ENCODE results near the gene ADGRL3. TPM values are rescaled to one million over a fixed set of nuclear protein-coding genes. Genes with fewer than 3 reads are reported as not detected.
A peak's percentile ranks its signal among the peaks of the same experiment; 100 is the strongest.

Gene ADGRL3
- total and polyA plus RNA-seq, 2 donors (not counting 1 experiment from before 2014, with no cell fraction given): under 0.01 to 0.05 TPM

- no peak for DNase-seq (ENCODE audit: low read depth in 2 of 2)
- no peak overlapping the region for H3K27ac ChIP-seq (ENCODE audit: insufficient read depth, low read length)
Measured at GRCh38 chr4:61605984-61606383, 405.9 kb downstream of the ADGRL3 start.

GRCh38 chr4:61614231-61614630 lies 414.1 kb downstream of the ADGRL3 start:
- H3K79me2 ChIP-seq (ENCODE audit: control insufficient read depth, insufficient read depth, low read length): no peaks in the 10 kb centered on the region
- peak in 1 of 2 donors; percentile 46 for DNase-seq (ENCODE audit: low read depth in 2 of 2)

More at GRCh38 chr4:61605984-61606383, 405.9 kb downstream of the ADGRL3 start:
- H3K27me3 ChIP-seq (ENCODE audit: control insufficient read depth, insufficient read depth, low read length): no peaks in the 10 kb centered on the region
- H3K9me3 ChIP-seq (ENCODE audit: control insufficient read depth, insufficient read depth, low read depth, low read length): no peaks in the 10 kb centered on the region
- H3K4me1 ChIP-seq (ENCODE audit: control insufficient read depth, extremely low read depth, insufficient read depth, low read length): no peaks in the 10 kb centered on the region
- no peak overlapping the region for H3K9ac ChIP-seq (ENCODE audit: insufficient read depth, low read length)
- H4K20me1 ChIP-seq (ENCODE audit: control insufficient read depth, extremely low read depth, insufficient read depth, low read length): no peaks in the 10 kb centered on the region
- H3K36me3 ChIP-seq (ENCODE audit: control insufficient read depth, insufficient read depth, low read length): no peaks in the 10 kb centered on the region
- H3K4me3 ChIP-seq (replicated peaks in 1 of 4; ENCODE audit: control extremely low read depth in 1 of 4, insufficient read depth in 1 of 4, low read depth in 3 of 4, low read length in 4 of 4): no peak overlapping the region
- no peak overlapping the region for H3K4me2 ChIP-seq (ENCODE audit: extremely low read depth, insufficient read depth, low read length)
- H2AFZ ChIP-seq (ENCODE audit: low read length): no peak overlapping the region
- TF ChIP-seq CTCF (conservative IDR thresholded peaks at IDR 0.05 in 1 of 2, IDR thresholded peaks at IDR 0.05 in 1 of 2; ENCODE audit: low read depth in 1 of 2, low read length in 2 of 2) (no peak), EZH2 (IDR thresholded peaks at IDR 0.05; ENCODE audit: low read length, missing control alignments) (no peak)
- no peaks in the 10 kb centered on the region for H3K79me2 ChIP-seq (ENCODE audit: control insufficient read depth, insufficient read depth, low read length)

GRCh38 chr4:61619528-61619927 lies 419.4 kb downstream of the ADGRL3 start:
- Histone ChIP-seq H3K27ac (ENCODE audit: insufficient read depth, low read length) (no peak overlapping the region), H2AFZ (ENCODE audit: low read length) (no peak overlapping the region), H3K4me3 (replicated peaks in 1 of 4; ENCODE audit: control extremely low read depth in 1 of 4, insufficient read depth in 1 of 4, low read depth in 3 of 4, low read length in 4 of 4) (no peak overlapping the region), H3K27me3 (ENCODE audit: control insufficient read depth, insufficient read depth, low read length) (no peaks in the 10 kb centered on the region), H3K79me2 (ENCODE audit: control insufficient read depth, insufficient read depth, low read length) (no peaks in the 10 kb centered on the region), H3K36me3 (ENCODE audit: control insufficient read depth, insufficient read depth, low read length) (no peaks in the 10 kb centered on the region), H4K20me1 (ENCODE audit: control insufficient read depth, extremely low read depth, insufficient read depth, low read length) (no peaks in the 10 kb centered on the region), H3K4me1 (ENCODE audit: control insufficient read depth, extremely low read depth, insufficient read depth, low read length) (no peaks in the 10 kb centered on the region), H3K9ac (ENCODE audit: insufficient read depth, low read length) (no peak overlapping the region), H3K9me3 (ENCODE audit: control insufficient read depth, insufficient read depth, low read depth, low read length) (no peaks in the 10 kb centered on the region), H3K4me2 (ENCODE audit: extremely low read depth, insufficient read depth, low read length) (no peak overlapping the region)
- TF ChIP-seq EZH2 (IDR thresholded peaks at IDR 0.05; ENCODE audit: low read length, missing control alignments): no peak
- peak in 1 of 2 donors; percentile 22 for TF ChIP-seq CTCF (conservative IDR thresholded peaks at IDR 0.05 in 1 of 2, IDR thresholded peaks at IDR 0.05 in 1 of 2; ENCODE audit: low read depth in 1 of 2, low read length in 2 of 2)
- no peak for DNase-seq (ENCODE audit: low read depth in 2 of 2)

More at GRCh38 chr4:61614231-61614630, 414.1 kb downstream of the ADGRL3 start:
- Histone ChIP-seq H3K9ac (ENCODE audit: insufficient read depth, low read length) (no peak overlapping the region), H3K36me3 (ENCODE audit: control insufficient read depth, insufficient read depth, low read length) (no peaks in the 10 kb centered on the region), H4K20me1 (ENCODE audit: control insufficient read depth, extremely low read depth, insufficient read depth, low read length) (no peaks in the 10 kb centered on the region), H3K4me3 (replicated peaks in 1 of 4; ENCODE audit: control extremely low read depth in 1 of 4, insufficient read depth in 1 of 4, low read depth in 3 of 4, low read length in 4 of 4) (no peak overlapping the region), H3K27me3 (ENCODE audit: control insufficient read depth, insufficient read depth, low read length) (no peaks in the 10 kb centered on the region), H3K4me2 (ENCODE audit: extremely low read depth, insufficient read depth, low read length) (no peak overlapping the region), H3K9me3 (ENCODE audit: control insufficient read depth, insufficient read depth, low read depth, low read length) (no peaks in the 10 kb centered on the region), H3K4me1 (ENCODE audit: control insufficient read depth, extremely low read depth, insufficient read depth, low read length) (no peaks in the 10 kb centered on the region), H3K27ac (ENCODE audit: insufficient read depth, low read length) (no peak overlapping the region), H2AFZ (ENCODE audit: low read length) (no peak overlapping the region)
- TF ChIP-seq EZH2 (IDR thresholded peaks at IDR 0.05; ENCODE audit: low read length, missing control alignments) (no peak), CTCF (conservative IDR thresholded peaks at IDR 0.05 in 1 of 2, IDR thresholded peaks at IDR 0.05 in 1 of 2; ENCODE audit: low read depth in 1 of 2, low read length in 2 of 2) (no peak)
